Endothelial cell of umbilical vein (primary cell): ENCODE data around the gene KCNQ2. TPM values are rescaled to one million over a fixed set of nuclear protein-coding genes. Genes with fewer than 3 reads are reported as not detected.

Experiments
- BruUV-seq: library from RNA; stranded (reverse); fragments of 400-500 nt; replicated peaks from 2 replicates; lab custom pipeline; 2021; lab: Mats Ljungman, UMichigan
- CTCF ChIA-PET: fragments of 300-600, 350-600 bp; sonication (Branson Sonifier 250); formaldehyde crosslinking; loops from one replicate; lab custom pipeline; 2021; ENCODE audit warnings: antibody characterized with exemption, inconsistent platforms; lab: Charles Lee
- POLR2A ChIA-PET: fragments of 300-600, 350-600 bp; sonication (Branson Sonifier 250); formaldehyde crosslinking; loops from one replicate; lab custom pipeline; 2021; ENCODE audit warnings: antibody characterized with exemption, inconsistent platforms; lab: Charles Lee
- DNase-seq: peaks from one replicate; pipeline ENCODE4 v3.0.0-alpha.2; 2011; ENCODE audit warnings: low read depth, low spot score
- FAIRE-seq: peaks from 2 replicates; lab custom pipeline; 2011; peaks lifted over from hg19 to GRCh38; lab: Jason Lieb, UNC
- H2AFZ ChIP-seq: 2 replicates; pipeline ENCODE4 v1.6.0; 2012; ENCODE audit warnings: low read depth, low read length, control low read depth, inconsistent platforms
- H3K27ac ChIP-seq: 2 replicates; pipeline ENCODE4 v1.5.1; 2011; ENCODE audit warnings: low read depth, mild to moderate bottlenecking, control low read depth, low read length, moderate library complexity; ENCODE audit not compliant: insufficient read depth
- H3K27me3 ChIP-seq, 2 experiments: 2 replicates each; pipeline versions ENCODE4 v1.6.0 to v1.6.1; 2011; ENCODE audit warnings: low read length in 2 of 2, mixed read lengths in 1 of 2; ENCODE audit not compliant: control insufficient read depth in 2 of 2, insufficient read depth in 2 of 2
- H3K36me3 ChIP-seq, 2 experiments: 2 replicates in 1 of 2; 3 replicates in 1 of 2; pipeline ENCODE4 v1.5.1; 2011; ENCODE audit warnings: low read length in 2 of 2, mild to moderate bottlenecking in 1 of 2, moderate library complexity in 1 of 2; ENCODE audit not compliant: control insufficient read depth in 2 of 2, insufficient read depth in 2 of 2; ENCODE audit errors: extremely low read depth in 1 of 2
- H3K4me1 ChIP-seq: 3 replicates; pipeline ENCODE4 v1.5.1; 2011; ENCODE audit warnings: mild to moderate bottlenecking, low read length; ENCODE audit not compliant: control insufficient read depth, insufficient read depth; ENCODE audit errors: extremely low read depth
- H3K4me2 ChIP-seq: 2 replicates; pipeline ENCODE4 v1.6.1; 2011; ENCODE audit warnings: low read length, control low read depth, mixed read lengths; ENCODE audit not compliant: insufficient read depth
- H3K4me3 ChIP-seq, 3 experiments: fragments of 200-600 bp in 1 of 3; sonication (generic), shearing (Covaris generic) in 1 of 3; replicated peaks in 1 of 3; 2 replicates each; pipeline ENCODE4 v1.5.1; 2011 to 2016; ENCODE audit warnings: control low read depth in 3 of 3, low read length in 3 of 3, mild to moderate bottlenecking in 2 of 3, inconsistent platforms in 1 of 3, low read depth in 1 of 3, moderate library complexity in 1 of 3; ENCODE audit not compliant: insufficient read depth in 1 of 3
- H3K79me2 ChIP-seq: 2 replicates; pipeline ENCODE4 v1.6.0; 2012; ENCODE audit warnings: low read length, inconsistent platforms; ENCODE audit not compliant: control insufficient read depth, insufficient read depth
- H3K9ac ChIP-seq: replicated peaks from 2 replicates; pipeline ENCODE3; 2011; ENCODE audit warnings: low read length, control low read depth; ENCODE audit not compliant: insufficient read depth; ENCODE audit errors: extremely low read depth
- H3K9me1 ChIP-seq: replicated peaks from 3 replicates; pipeline ENCODE4 v1.6.0; 2011; ENCODE audit warnings: mild to moderate bottlenecking, low read length; ENCODE audit not compliant: control insufficient read depth, insufficient read depth; ENCODE audit errors: extremely low read depth
- H3K9me3 ChIP-seq: replicated peaks from 2 replicates; pipeline ENCODE4 v1.5.1; 2012; ENCODE audit warnings: low read length, inconsistent platforms; ENCODE audit not compliant: control insufficient read depth, insufficient read depth
- H4K20me1 ChIP-seq: replicated peaks from 2 replicates; pipeline ENCODE3; 2011; ENCODE audit warnings: mild to moderate bottlenecking, low read length; ENCODE audit not compliant: control insufficient read depth, insufficient read depth; ENCODE audit errors: extremely low read depth
- EZH2 ChIP-seq: IDR thresholded peaks from 2 replicates; pipeline ENCODE4 v1.6.1; 2012; ENCODE audit warnings: borderline replicate concordance, low read depth, mild to moderate bottlenecking, moderate library complexity, low read length, inconsistent platforms; ENCODE audit not compliant: severe bottlenecking
- FOS ChIP-seq: IDR thresholded peaks from 2 replicates; pipeline ENCODE4 v1.6.1; 2011; ENCODE audit warnings: mild to moderate bottlenecking, low read length, moderate library complexity, borderline replicate concordance; ENCODE audit not compliant: insufficient read depth
- GATA2 ChIP-seq: IDR thresholded peaks from 2 replicates; pipeline ENCODE4 v1.7.0; 2011; ENCODE audit warnings: low read depth, mild to moderate bottlenecking, moderate library complexity, mixed read lengths, low read length; ENCODE audit not compliant: insufficient read length, insufficient read depth
- MYC ChIP-seq: IDR thresholded peaks from one replicate; pipeline ENCODE4 v1.6.1; 2011; ENCODE audit warnings: mild to moderate bottlenecking, low read depth, low read length
- POLR2A ChIP-seq: IDR thresholded peaks from 2 replicates; pipeline ENCODE4 v1.6.1; 2012; ENCODE audit warnings: low read depth, mild to moderate bottlenecking, control low read depth, low read length
- dilution Hi-C: fragments of 300-500 bp; cut with MboI; formaldehyde crosslinking; loops from one replicate; pipeline ENCODE4 v1.15.0; 2019; ENCODE audit warnings: low sequenced_read_pairs; ENCODE audit not compliant: extremely low pct_ligation_motif_present
- intact Hi-C: fragments of 100-400 bp; cut with micrococcal nuclease; formaldehyde crosslinking; loops from one replicate; pipeline ENCODE4 v1.10.0; 2022
- polyA plus RNA-seq, 4 experiments: library from polyadenylated mRNA; depleted of rRNA in 3 of 4; stranded (reverse) in 3 of 4; unstranded in 1 of 4; fragments of >200 nt; gene quantifications; 2 replicates each; pipeline versions ENCODE4 v1.2.1 to v1.2.3, GENCODE V29; 2011 to 2012; ENCODE audit warnings: missing spikeins in 1 of 4
- total RNA-seq: library from RNA; stranded (reverse); gene quantifications from 2 replicates; pipeline ENCODE4 v1.2.3, GENCODE V29; 2021
- TF ChIP-seq, protein P1 (sequence below), 2 donors: IDR thresholded peaks; 1 replicate in 1 of 2; 2 replicates in 1 of 2; pipeline ENCODE4 v1.5.1; 2011; ENCODE audit warnings: low read length in 2 of 2, mild to moderate bottlenecking in 2 of 2, moderate library complexity in 2 of 2, control low read depth in 1 of 2, inconsistent platforms in 1 of 2, low read depth in 1 of 2; ENCODE audit not compliant: insufficient read depth in 1 of 2; ENCODE audit errors: extremely low read depth in 1 of 2

KCNQ2 gene
- total and polyA plus RNA-seq, 2 donors (not counting 3 experiments of a cell fraction or from before 2014, with no cell fraction given): not detected

DNA sequence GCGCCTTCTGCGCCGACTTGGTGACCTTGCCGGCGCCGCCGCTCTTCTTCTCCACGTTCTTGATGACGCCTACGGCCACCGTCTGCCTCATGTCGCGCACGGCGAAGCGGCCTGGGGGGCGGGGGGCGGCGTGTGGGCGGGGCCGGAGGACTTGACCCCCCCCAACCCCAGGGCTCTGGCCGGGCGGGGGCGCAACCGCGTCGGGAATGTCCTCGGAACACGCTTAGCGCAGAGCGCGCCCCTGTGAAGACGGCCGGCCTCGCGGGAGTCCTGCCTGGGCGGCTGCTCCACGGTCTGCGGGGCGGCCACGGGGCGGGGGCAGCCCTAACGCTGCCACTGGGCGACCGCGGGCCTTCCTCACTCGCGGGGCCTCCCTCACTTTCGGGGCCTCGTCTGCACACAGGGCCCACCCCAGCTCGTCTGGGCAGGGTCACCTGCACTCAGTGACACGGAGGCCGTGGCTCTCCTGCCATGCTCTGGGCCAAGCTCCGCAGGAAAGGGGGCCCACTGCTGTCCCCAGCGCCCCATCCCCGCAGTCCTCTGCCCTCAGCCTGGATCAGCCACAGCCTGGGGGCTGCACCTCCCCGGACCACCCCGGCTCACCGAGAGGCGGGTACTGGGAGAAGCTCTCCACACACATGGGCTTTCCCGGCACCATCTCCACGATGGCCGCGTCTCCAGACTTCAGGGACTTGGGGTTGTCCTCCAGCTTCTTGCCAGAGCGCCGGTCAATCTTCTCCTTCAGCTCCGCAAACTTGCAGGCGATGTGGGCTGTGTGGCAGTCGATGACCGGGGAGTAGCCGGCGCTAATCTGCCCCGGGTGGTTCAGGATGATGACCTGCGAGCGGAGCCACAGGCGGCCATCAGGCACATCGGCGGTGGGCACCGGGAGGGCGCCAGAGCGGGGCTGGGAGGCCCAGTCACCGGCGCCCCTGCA, 16.1 kb upstream of the KCNQ2 start:
- TF ChIP-seq POLR2A (no peak), EZH2 (no peak), GATA2 (no peak), MYC (no peak), FOS (no peak)
- TF ChIP-seq, protein P1, sequence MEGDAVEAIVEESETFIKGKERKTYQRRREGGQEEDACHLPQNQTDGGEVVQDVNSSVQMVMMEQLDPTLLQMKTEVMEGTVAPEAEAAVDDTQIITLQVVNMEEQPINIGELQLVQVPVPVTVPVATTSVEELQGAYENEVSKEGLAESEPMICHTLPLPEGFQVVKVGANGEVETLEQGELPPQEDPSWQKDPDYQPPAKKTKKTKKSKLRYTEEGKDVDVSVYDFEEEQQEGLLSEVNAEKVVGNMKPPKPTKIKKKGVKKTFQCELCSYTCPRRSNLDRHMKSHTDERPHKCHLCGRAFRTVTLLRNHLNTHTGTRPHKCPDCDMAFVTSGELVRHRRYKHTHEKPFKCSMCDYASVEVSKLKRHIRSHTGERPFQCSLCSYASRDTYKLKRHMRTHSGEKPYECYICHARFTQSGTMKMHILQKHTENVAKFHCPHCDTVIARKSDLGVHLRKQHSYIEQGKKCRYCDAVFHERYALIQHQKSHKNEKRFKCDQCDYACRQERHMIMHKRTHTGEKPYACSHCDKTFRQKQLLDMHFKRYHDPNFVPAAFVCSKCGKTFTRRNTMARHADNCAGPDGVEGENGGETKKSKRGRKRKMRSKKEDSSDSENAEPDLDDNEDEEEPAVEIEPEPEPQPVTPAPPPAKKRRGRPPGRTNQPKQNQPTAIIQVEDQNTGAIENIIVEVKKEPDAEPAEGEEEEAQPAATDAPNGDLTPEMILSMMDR (IDR thresholded peaks at IDR 0.05; ENCODE audit: extremely low read depth in 1 of 2, insufficient read depth in 1 of 2, low read depth in 1 of 2, low read length in 2 of 2): no peak
- POLR2A ChIA-PET: no interaction called here
- intact Hi-C loops (no loop called here), dilution Hi-C loops (no loop called here)
- no TSS peak for BruUV-seq
- H3K4me3 ChIP-seq: no peak overlapping the region
- no peak overlapping the region for H3K9ac ChIP-seq
- no peaks in the 10 kb centered on the region for H4K20me1 ChIP-seq
- CTCF ChIA-PET: no interaction called here
- no peak overlapping the region for H3K27ac ChIP-seq
- no peaks in the 10 kb centered on the region for H3K9me1 ChIP-seq
- no peak overlapping the region for H3K4me2 ChIP-seq
- H2AFZ ChIP-seq: no peak overlapping the region
- H3K9me3 ChIP-seq: no peaks in the 10 kb centered on the region
- no peaks in the 10 kb centered on the region for H3K4me1 ChIP-seq
- no peaks in the 10 kb centered on the region for H3K36me3 ChIP-seq
- no peaks in the 10 kb centered on the region for H3K27me3 ChIP-seq
- FAIRE-seq (no peak), DNase-seq (no peak)
- H3K79me2 ChIP-seq: no peaks in the 10 kb centered on the region
